ENCODE data around the gene DSG2. TPM values are rescaled to one million over a fixed set of nuclear protein-coding genes. Genes with fewer than 3 reads are reported as not detected.

DSG2 gene
- total and polyA plus RNA-seq, 3 experiments from 2014 or later = 0.03 to 0.09 (median 0.07) TPM

- Histone ChIP-seq H3K36me3 (ENCODE audit: insufficient read depth, low read length) (no peaks in the 10 kb centered on the region), H3K9me3 (ENCODE audit: low read length) (no peaks in the 10 kb centered on the region), H3K4me3 (ENCODE audit: low read length) (no peak overlapping the region), H3K4me1 (ENCODE audit: insufficient read depth, low read length) (no peaks in the 10 kb centered on the region), H3K27ac (ENCODE audit: low read depth, low read length) (no peak overlapping the region), H3K27me3 (ENCODE audit: insufficient read depth, low read length, poor library complexity, severe bottlenecking) (no peaks in the 10 kb centered on the region)
- POLR2A ChIA-PET = no interaction called here
- Mint-ChIP-seq H3K4me1 (no peaks in the 10 kb centered on the region), H3K4me3 (no peak overlapping the region), H3K9me3 (no peaks in the 10 kb centered on the region), H3K27ac (no peak overlapping the region), H3K36me3 (no peaks in the 10 kb centered on the region), H3K27me3 (peaks cover 0 to 9% of the 10 kb centered on the region in 2 donors)
- CTCF ChIA-PET = no interaction called here
- no peak for DNase-seq
Measured at GRCh38 chr18:31587529-31587928, 89.6 kb downstream of the DSG2 start.

GRCh38 chr18:31590570-31590969 lies 92.6 kb downstream of the DSG2 start:
- Histone ChIP-seq H3K36me3 (ENCODE audit: insufficient read depth, low read length) (no peaks in the 10 kb centered on the region), H3K9me3 (ENCODE audit: low read length) (no peaks in the 10 kb centered on the region), H3K27ac (ENCODE audit: low read depth, low read length) (no peak overlapping the region), H3K4me1 (ENCODE audit: insufficient read depth, low read length) (no peaks in the 10 kb centered on the region), H3K4me3 (ENCODE audit: low read length) (no peak overlapping the region), H3K27me3 (ENCODE audit: insufficient read depth, low read length, poor library complexity, severe bottlenecking) (no peaks in the 10 kb centered on the region)
- H3K27me3 Mint-ChIP-seq = peaks cover 2 to 9% of the 10 kb centered on the region in 2 donors
- no peak overlapping the region for H3K4me3 Mint-ChIP-seq
- ChIA-PET POLR2A (no interaction called here), CTCF (no interaction called here)
- H3K36me3 Mint-ChIP-seq = no peaks in the 10 kb centered on the region
- no peaks in the 10 kb centered on the region for H3K9me3 Mint-ChIP-seq
- DNase-seq = no peak
- no peaks in the 10 kb centered on the region for H3K4me1 Mint-ChIP-seq
- no peak overlapping the region for H3K27ac Mint-ChIP-seq

GRCh38 chr18:31591113-31591512 lies 93.1 kb downstream of the DSG2 start:
- no peaks in the 10 kb centered on the region for H3K4me1 Mint-ChIP-seq
- H3K27ac ChIP-seq (ENCODE audit: low read depth, low read length) = no peak overlapping the region
- H3K4me3 ChIP-seq (ENCODE audit: low read length) = no peak overlapping the region
- H3K36me3 Mint-ChIP-seq = no peaks in the 10 kb centered on the region
- no peaks in the 10 kb centered on the region for H3K9me3 Mint-ChIP-seq
- no peak overlapping the region for H3K27ac Mint-ChIP-seq
- no peak for DNase-seq
- ChIA-PET CTCF (no interaction called here), POLR2A (no interaction called here)
- no peaks in the 10 kb centered on the region for H3K9me3 ChIP-seq (ENCODE audit: low read length)
- H3K27me3 ChIP-seq (ENCODE audit: insufficient read depth, low read length, poor library complexity, severe bottlenecking) = no peaks in the 10 kb centered on the region
- H3K27me3 Mint-ChIP-seq = peaks cover 2 to 9% of the 10 kb centered on the region in 2 donors
- no peaks in the 10 kb centered on the region for H3K4me1 ChIP-seq (ENCODE audit: insufficient read depth, low read length)
- H3K36me3 ChIP-seq (ENCODE audit: insufficient read depth, low read length) = no peaks in the 10 kb centered on the region
- H3K4me3 Mint-ChIP-seq = no peak overlapping the region

- Mint-ChIP-seq H3K9me3 (no peaks in the 10 kb centered on the region), H3K4me1 (no peaks in the 10 kb centered on the region), H3K4me3 (no peak within 1 kb of the TSS), H3K27me3 (peaks cover 2 to 9% of the 10 kb centered on the region in 2 donors), H3K27ac (no peak within 1 kb of the TSS), H3K36me3 (no peaks in the 10 kb centered on the region)
- Histone ChIP-seq H3K4me3 (ENCODE audit: low read length) (no peak within 1 kb of the TSS), H3K9me3 (ENCODE audit: low read length) (no peaks in the 10 kb centered on the region), H3K27ac (ENCODE audit: low read depth, low read length) (no peak within 1 kb of the TSS), H3K4me1 (ENCODE audit: insufficient read depth, low read length) (no peaks in the 10 kb centered on the region), H3K27me3 (ENCODE audit: insufficient read depth, low read length, poor library complexity, severe bottlenecking) (no peaks in the 10 kb centered on the region), H3K36me3 (ENCODE audit: insufficient read depth, low read length) (no peaks in the 10 kb centered on the region)
- ChIA-PET CTCF (no interaction called here), POLR2A (no interaction called here)
- DNase-seq = no peak
Measured at GRCh38 chr18:31591628-31592027, 93.7 kb downstream of the DSG2 start, which contains the start of gene TTR. TTR (plus strand) TSS chr18:31591877; CDS start chr18:31591903, 26 bp downstream.

- Mint-ChIP-seq H3K4me3 (no peak overlapping the region), H3K27me3 (peaks cover 2 to 9% of the 10 kb centered on the region in 2 donors), H3K27ac (no peak overlapping the region), H3K36me3 (no peaks in the 10 kb centered on the region), H3K9me3 (no peaks in the 10 kb centered on the region), H3K4me1 (no peaks in the 10 kb centered on the region)
- Histone ChIP-seq H3K9me3 (ENCODE audit: low read length) (no peaks in the 10 kb centered on the region), H3K36me3 (ENCODE audit: insufficient read depth, low read length) (no peaks in the 10 kb centered on the region), H3K27ac (ENCODE audit: low read depth, low read length) (no peak overlapping the region), H3K4me1 (ENCODE audit: insufficient read depth, low read length) (no peaks in the 10 kb centered on the region), H3K4me3 (ENCODE audit: low read length) (no peak overlapping the region), H3K27me3 (ENCODE audit: insufficient read depth, low read length, poor library complexity, severe bottlenecking) (no peaks in the 10 kb centered on the region)
- DNase-seq = no peak
- CTCF ChIA-PET = no interaction called here
- POLR2A ChIA-PET = no interaction called here
Measured at GRCh38 chr18:31592506-31593157, 94.7 kb downstream of the DSG2 start.

GRCh38 chr18:31595121-31595771 lies 97.3 kb downstream of the DSG2 start:
- Histone ChIP-seq H3K36me3 (ENCODE audit: insufficient read depth, low read length) (no peaks in the 10 kb centered on the region), H3K27ac (ENCODE audit: low read depth, low read length) (no peak overlapping the region), H3K4me3 (ENCODE audit: low read length) (no peak overlapping the region), H3K27me3 (ENCODE audit: insufficient read depth, low read length, poor library complexity, severe bottlenecking) (no peaks in the 10 kb centered on the region), H3K4me1 (ENCODE audit: insufficient read depth, low read length) (no peaks in the 10 kb centered on the region), H3K9me3 (ENCODE audit: low read length) (no peaks in the 10 kb centered on the region)
- no peaks in the 10 kb centered on the region for H3K36me3 Mint-ChIP-seq
- no peak for DNase-seq
- CTCF ChIA-PET = no interaction called here
- no peak overlapping the region for H3K27ac Mint-ChIP-seq
- no peaks in the 10 kb centered on the region for H3K9me3 Mint-ChIP-seq
- POLR2A ChIA-PET = no interaction called here
- H3K4me3 Mint-ChIP-seq = no peak overlapping the region
- peaks cover 3 to 16% of the 10 kb centered on the region in 2 donors for H3K27me3 Mint-ChIP-seq
- H3K4me1 Mint-ChIP-seq = no peaks in the 10 kb centered on the region

GRCh38 chr18:31596081-31596872 lies 98.3 kb downstream of the DSG2 start:
- Mint-ChIP-seq H3K9me3 (no peaks in the 10 kb centered on the region), H3K4me3 (no peak overlapping the region), H3K27ac (no peak overlapping the region), H3K27me3 (peaks cover 3 to 15% of the 10 kb centered on the region in 2 donors), H3K4me1 (no peaks in the 10 kb centered on the region), H3K36me3 (no peaks in the 10 kb centered on the region)
- no peaks in the 10 kb centered on the region for H3K9me3 ChIP-seq (ENCODE audit: low read length)
- H3K4me1 ChIP-seq (ENCODE audit: insufficient read depth, low read length) = no peaks in the 10 kb centered on the region
- no peak overlapping the region for H3K27ac ChIP-seq (ENCODE audit: low read depth, low read length)
- H3K4me3 ChIP-seq (ENCODE audit: low read length) = no peak overlapping the region
- H3K36me3 ChIP-seq (ENCODE audit: insufficient read depth, low read length) = no peaks in the 10 kb centered on the region
- no peak for DNase-seq
- H3K27me3 ChIP-seq (ENCODE audit: insufficient read depth, low read length, poor library complexity, severe bottlenecking) = no peaks in the 10 kb centered on the region
- ChIA-PET CTCF (no interaction called here), POLR2A (no interaction called here)

GRCh38 chr18:31598021-31598805 lies 100.2 kb downstream of the DSG2 start:
- Mint-ChIP-seq H3K4me1 (no peaks in the 10 kb centered on the region), H3K9me3 (no peaks in the 10 kb centered on the region), H3K27ac (no peak overlapping the region), H3K36me3 (no peaks in the 10 kb centered on the region), H3K4me3 (no peak overlapping the region), H3K27me3 (peaks cover 3 to 11% of the 10 kb centered on the region in 2 donors)
- Histone ChIP-seq H3K27me3 (ENCODE audit: insufficient read depth, low read length, poor library complexity, severe bottlenecking) (no peaks in the 10 kb centered on the region), H3K4me3 (ENCODE audit: low read length) (no peak overlapping the region), H3K36me3 (ENCODE audit: insufficient read depth, low read length) (no peaks in the 10 kb centered on the region), H3K4me1 (ENCODE audit: insufficient read depth, low read length) (no peaks in the 10 kb centered on the region), H3K27ac (ENCODE audit: low read depth, low read length) (no peak overlapping the region), H3K9me3 (ENCODE audit: low read length) (no peaks in the 10 kb centered on the region)
- DNase-seq = no peak
- CTCF ChIA-PET = no interaction called here
- POLR2A ChIA-PET = no interaction called here
